GM03348 (cell line): ENCODE data around the gene CCM2L.

Experiments
- DNase-seq: peaks from one replicate; pipeline ENCODE4 v3.0.0; 2012; ENCODE audit warnings: low spot score

Gene CCM2L

DNA sequence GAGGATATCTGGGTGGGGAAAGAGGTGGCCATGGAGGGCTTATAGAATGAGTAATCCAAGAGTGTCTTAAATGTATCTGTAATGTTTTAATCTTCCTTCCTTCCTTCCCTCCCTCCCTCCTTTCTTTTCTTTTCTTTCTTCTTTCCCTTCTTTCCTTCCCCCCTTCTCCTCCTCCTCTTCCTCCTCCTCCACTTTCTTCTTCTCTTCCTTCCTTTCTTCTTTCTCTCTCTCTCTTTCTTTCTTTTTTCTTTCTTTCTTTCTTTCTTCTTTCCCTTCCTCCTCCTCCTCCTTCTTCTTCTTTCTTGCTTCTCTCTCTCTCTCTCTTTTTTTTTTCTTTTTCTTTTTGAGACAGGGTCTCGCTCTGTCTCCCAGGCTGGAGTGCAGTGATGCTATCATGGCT, 49.0 kb downstream of the CCM2L start:
- DNase-seq, result no peak

DNA sequence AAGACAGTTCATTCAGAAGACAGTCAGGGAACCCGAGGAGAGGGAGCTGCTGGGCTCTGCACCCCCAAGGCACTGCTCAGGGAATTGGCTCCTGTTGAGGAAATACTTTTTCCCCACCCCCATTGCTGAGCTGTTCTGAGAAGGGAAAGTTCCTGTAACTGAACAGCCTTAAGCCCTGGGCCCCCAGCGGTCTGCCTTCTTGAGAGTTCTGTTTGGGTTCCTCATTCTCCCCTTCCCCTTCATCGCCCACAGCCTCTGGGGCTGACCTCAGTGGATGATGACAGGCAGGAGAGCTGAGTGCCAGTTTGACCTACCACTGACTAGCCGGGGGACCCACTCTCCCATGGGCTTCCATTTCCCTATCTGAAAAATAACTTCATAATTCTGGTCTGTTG, 52.5 kb downstream of the CCM2L start:
- DNase-seq, result no peak

DNA sequence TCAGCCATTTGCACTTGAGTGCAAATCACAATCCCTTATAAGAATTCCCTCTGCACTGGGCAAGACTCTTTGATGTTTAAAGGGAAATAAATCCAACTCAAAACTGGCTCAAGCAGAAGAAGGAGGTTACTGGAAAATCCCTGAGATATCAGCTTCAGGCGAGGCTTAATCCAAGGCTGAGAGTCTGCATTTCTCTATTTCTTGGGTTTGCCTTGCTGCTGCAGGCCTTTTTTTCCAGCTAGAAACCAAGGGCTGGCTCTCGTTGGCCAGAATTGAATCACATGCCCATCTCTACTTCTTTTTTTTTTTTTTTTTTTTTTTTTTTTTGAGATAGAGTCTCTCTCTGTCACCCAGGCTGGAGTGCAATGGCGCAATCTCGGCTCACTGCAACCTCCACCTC, 53.5 kb downstream of the CCM2L start:
- DNase-seq, result no peak

DNA sequence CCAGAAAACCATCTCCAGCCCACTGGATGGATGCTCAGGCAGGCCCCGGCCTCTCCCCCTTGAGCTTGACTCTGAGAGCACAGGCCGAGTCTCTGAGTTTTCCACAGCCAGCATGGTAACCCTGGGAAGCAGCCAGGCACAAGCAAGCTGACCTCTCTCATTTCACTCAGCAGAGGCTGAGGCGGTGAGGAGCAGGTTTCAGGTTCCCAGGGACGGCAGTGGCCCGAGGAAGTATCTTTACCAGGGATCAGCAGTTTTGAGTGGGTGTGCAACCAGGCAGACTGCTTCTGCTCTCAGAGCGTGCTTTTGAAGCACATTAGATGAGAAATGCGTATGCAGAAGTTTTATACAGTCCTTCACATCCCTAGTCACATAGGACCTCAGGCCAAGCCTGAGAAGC, 54.4 kb downstream of the CCM2L start:
- DNase-seq, result no peak

DNA sequence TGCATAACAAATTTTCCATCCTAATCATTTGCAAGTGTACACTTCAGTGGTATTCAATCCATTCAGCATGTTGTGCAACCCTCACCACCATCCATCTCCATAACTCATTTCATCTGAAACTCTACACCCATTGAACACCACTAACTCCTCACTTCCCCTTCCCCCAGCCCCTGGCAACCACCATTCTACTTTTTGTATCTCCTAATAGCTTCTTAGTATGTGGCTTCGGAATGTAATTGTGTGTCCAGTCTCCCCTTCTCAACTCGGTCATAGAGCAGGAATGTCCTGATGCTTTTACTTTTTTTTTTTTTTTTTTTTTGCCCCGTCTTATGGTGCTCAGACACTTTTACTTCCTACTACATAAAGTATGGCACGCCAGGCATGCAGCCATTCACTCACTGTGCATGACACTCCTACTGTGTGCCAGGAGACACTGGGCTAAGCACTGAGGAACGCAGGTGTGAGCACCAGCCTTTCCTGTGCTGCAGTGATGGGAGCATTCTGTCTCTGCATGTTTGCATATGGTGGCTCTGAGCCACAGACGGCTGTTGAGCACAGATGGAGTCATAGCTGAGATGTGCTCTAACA, 57.1 kb downstream of the CCM2L start:
- peak; percentile 88 for DNase-seq

DNA sequence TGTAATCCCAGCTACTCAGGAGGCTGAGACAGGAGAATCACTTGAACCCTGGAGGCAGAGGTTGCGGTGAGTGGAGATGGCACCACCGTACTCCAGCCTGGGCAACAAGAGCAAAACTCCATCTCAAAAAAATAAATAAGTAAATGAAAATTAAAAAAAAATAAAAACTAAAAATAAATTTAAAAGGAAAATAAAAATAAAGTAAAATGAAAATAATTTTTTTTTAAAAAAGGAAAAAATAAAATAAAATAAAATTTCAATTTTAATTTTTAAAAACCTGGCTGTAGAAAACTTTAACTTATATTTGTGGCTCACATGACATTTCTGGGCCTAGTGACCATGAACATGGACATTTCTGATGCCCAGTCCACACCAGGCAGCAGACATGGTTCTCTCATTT, 57.9 kb downstream of the CCM2L start:
- no peak for DNase-seq

DNA sequence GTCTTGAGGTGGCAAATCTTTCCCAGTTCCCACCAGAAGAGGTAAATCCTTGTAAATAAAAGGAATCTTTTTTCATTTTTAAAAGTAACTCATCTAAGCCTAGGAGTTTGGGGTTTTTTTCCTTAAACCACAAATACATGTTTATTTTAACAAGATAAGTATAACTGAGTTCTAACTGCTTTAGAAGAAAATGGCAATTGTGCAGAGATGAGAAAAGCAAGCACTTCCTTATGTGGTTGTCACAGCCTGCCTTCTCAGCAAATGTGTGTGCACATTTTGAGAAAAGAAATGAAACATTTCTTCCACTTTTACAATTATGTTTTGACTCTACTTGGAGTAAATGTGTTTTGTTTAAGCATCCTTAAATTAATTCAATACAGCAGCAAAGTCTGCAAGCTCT, 59.5 kb downstream of the CCM2L start:
- no peak for DNase-seq

DNA sequence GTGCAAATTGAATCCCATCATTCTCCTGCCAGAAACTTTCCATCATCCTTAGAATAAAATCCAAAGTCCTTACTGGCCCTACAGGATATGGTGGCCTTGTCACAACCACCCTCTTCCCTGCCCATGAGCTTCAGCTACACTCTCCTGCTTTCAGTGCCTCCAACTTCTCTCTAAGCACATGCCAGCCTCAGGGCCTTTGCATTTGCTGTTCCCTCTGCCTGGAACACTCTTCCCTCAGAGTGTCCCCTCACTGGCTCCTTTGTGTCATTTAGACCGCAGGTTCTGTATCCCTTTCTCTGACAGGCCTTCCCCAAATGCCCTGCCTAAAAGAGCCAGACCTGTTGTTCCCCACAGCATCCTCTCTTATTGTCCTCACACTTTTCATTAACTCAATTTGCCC, 60.0 kb downstream of the CCM2L start:
- no peak for DNase-seq

DNA sequence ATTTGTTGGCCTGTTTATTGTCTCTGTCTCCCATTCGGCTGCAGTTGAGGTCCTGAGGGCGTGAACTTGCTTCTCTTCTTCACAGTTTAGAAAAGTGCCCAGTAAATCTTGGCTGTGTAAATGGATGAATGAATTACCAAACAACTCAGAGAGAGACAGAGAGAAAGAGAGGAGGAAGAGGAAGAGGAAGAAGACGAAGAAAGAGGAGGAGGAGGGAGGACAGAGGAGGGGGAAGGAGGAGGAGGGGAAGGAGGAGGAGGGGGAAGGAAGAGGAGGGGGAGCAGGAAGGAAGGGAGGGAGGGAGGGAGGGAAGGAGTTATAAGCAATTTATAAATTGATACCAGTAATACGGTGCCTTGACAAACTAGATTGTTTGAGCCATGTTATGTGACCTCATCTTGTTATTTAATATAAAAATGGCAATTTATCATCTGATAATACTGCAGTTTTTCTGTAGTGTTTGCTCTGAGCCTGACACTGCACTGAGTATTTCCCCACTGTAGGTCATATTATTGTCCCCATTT, 60.5 kb downstream of the CCM2L start:
- no peak for DNase-seq

DNA sequence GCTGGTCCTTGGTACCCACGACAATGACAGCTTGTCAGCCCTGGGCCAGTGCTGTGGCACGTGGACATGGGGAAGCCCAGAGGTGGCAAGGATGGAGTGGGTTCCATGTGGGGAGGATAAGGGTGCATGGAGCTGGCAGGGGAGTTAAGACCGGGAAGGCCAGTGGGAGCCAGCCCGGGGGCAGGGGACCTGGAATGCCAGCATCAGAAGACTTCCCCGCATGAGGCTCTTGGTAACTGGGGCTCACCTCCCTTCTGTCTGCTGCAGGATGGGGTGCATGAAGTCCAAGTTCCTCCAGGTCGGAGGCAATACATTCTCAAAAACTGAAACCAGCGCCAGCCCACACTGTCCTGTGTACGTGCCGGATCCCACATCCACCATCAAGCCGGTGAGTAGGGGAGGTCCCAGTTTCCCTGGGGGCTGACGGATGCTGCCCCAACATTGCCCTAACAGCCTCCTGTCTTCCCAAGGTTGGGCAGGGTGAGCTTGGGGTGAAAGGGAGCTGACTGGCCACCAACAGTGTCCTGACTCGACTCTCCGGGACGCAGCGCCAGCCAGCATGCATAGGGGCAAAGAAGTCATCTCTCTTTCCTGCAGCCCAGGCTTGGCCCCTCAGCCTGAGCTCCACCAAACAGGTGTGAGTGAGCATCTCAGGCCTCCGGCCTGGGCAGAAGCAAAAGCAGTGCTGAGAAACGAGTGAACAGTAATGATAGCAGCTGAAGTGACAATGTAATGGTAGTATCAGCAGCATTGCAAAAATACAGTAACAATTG, 61.3 kb downstream of the CCM2L start:
- DNase-seq, result no peak

DNA sequence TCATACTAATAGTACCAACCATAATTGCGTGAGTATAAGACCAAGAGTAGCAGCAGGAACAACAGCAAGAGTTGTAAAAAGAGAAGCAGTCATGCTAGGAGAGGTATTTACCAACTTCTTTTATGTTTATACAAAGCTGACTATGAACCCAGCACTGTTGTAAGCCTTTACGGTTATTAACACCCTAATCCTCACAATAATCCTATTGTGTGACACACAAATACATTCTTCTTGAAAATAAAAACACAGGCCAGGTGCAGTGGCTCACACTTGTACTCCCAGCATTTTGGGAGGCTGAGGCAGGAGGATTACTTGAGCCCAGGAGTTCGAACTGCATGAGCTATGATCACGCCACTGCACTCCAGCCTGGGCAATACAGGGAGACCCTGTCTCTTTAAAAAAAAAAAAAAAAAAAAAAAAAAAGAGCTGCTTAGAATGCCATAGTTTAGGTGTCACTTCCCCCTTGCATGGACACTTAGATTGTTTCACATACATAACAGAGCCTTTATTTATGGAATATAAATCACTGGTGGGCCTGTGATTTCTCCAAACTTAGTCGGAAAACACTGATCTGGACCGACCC, 62.0 kb downstream of the CCM2L start:
- DNase-seq, result no peak

DNA sequence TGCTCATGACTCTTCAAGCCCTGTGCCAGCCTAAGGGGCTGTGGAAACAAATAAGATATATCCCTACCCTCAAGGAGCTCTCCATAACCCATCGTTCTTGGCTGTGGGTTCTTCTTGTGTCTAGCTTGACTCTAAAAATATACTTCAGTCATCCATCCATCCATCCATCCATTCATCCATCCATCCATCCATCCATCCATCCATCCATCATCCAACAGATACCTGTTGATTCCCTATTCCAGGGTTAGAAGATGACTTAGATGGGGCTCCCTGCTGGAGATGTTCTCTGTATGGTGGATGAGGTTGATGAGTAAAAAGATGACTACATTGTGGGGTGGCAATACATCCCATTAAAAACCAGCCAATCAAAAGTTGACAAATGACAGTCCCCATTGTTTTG, 65.3 kb downstream of the CCM2L start:
- no peak for DNase-seq

DNA sequence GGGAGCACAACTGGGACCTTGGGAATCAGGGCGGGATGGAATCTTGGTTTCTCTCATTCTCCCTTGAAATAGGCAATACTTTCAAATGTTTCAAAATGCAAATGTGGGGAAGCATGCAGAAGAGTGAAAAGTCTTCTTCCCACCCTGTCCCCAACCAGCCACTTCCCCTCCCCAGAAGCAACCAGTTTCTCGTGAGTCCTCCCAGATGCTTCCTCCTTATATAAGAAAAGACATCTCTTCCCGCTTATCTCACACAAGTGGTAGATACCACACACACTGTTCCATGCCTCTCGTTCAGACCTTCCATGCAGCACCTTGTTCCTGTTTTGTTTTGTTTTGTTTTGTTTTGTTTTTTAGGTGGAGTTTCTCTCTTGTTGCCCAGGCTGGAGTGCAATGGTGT, 67.0 kb downstream of the CCM2L start:
- no peak for DNase-seq

DNA sequence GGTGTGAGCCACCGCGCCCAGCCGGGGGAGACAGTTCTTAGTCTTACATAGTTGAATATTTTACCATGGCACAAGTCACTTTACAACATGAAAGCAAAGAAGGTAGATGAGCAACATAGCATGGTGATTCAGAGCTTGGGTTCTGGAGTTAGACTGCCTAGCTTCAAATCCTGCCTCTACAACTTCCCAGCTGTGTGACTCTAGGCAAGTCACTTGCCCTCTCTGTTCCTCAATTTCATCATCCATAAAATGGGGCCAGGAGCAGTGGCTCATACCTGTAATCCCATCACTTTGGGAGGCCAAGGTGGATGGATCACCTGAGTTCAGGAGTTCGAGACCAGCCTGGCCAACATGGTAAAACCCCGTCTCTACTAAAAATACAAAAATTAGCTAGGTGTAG, 68.1 kb downstream of the CCM2L start:
- no peak for DNase-seq

DNA sequence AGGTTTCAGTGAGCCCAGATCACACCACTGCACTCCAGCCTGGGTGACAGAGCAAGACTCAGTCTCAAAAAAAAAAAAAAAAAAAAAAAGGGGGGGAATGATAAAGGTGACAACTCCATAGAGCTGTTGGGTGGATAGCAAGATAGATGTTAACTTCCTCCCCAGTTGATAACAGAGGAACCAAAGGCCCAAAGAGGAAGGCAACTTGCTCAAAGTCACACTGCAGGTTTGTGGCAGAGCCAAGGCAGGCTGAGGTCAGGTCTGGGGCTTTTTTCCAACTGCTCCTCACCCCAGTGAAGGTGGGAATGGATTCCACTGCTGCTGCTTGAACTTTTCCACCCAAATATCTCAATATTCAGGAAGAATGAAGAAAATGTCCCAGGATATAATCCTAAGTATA, 68.6 kb downstream of the CCM2L start:
- no peak for DNase-seq

DNA sequence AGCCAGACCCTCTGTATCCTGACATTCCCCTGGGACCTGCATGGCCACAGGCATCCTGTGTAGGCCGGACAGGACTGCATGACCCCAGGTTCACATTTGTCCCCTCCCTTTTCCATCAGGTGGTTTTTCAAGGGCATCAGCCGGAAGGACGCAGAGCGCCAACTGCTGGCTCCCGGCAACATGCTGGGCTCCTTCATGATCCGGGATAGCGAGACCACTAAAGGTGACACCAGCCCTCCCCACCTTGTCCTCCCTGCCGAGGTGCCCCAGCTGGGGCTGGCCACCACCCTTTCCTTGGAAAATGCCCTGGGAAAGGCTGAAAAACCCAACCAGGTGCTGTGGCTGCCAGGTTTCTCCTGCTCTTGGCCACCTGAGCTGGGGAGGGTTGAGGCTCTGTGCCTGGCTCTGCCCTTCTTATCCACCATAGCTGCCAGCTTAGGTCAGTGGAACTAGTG, 69.4 kb downstream of the CCM2L start:
- no peak for DNase-seq

DNA sequence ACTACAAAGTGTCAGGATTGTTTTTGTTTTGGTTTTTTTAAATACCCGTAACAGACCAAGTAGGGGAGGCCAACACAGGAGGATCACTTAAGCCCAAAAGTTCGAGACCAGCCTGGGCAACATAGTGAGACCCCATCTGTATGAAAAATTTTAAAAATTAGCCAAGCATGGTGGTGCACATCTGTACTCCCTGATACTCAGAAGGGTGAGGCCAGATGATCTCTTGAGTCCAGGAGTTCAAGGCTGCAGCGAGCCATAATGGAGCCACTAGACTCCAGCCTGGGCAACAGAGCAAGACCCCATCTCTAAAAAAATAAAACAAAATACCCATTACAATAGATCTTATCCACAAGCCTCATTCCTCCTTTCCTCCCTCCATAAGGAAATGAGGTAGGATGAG, 70.5 kb downstream of the CCM2L start:
- DNase-seq, result no peak
